ENCODE measurements around the gene ARFGAP2.

DNA sequence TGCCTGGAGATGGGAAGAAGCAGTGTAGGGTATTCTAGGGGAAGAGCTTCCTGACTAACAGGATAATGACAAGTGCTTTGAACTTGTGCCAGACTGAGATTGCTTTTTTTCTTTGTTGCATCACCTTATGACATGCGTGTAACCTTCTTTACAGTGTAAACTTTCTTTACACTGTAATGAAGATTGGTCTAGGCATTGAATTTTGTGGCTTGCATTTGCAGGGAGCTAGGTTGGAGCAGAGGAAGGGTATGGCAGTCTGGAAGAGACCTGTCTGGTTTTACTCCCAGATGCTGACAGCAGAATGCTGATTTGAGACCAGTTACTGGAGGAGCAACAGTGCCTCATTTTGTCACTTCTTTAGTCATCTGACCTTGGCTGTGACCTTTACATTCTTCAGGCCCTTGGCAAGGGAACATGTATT is 43.7 kb upstream of the ARFGAP2 start:
- TF ChIP-seq, protein P1, sequence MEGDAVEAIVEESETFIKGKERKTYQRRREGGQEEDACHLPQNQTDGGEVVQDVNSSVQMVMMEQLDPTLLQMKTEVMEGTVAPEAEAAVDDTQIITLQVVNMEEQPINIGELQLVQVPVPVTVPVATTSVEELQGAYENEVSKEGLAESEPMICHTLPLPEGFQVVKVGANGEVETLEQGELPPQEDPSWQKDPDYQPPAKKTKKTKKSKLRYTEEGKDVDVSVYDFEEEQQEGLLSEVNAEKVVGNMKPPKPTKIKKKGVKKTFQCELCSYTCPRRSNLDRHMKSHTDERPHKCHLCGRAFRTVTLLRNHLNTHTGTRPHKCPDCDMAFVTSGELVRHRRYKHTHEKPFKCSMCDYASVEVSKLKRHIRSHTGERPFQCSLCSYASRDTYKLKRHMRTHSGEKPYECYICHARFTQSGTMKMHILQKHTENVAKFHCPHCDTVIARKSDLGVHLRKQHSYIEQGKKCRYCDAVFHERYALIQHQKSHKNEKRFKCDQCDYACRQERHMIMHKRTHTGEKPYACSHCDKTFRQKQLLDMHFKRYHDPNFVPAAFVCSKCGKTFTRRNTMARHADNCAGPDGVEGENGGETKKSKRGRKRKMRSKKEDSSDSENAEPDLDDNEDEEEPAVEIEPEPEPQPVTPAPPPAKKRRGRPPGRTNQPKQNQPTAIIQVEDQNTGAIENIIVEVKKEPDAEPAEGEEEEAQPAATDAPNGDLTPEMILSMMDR (IDR thresholded peaks at IDR 0.05): no peak
- TF ChIP-seq POLR2A (IDR thresholded peaks at IDR 0.05): no peak
- TF ChIP-seq EP300 (IDR thresholded peaks at IDR 0.05): no peak
